K562 treated with DMSO at 1 percent for 4 hours (cell line): ENCODE measurements around the gene GPLD1. TPM values are rescaled to one million over a fixed set of nuclear protein-coding genes. Genes with fewer than 3 reads are reported as not detected.

Experiments
- total RNA-seq: library from RNA; unstranded; fragments of 300-600 nt; gene quantifications from 2 replicates; pipeline ENCODE4 v1.2.3, GENCODE V29; 2022; ENCODE audit not compliant: insufficient read depth

The GPLD1 gene
- 0.44 and 0.46 TPM in 2 replicates for total RNA-seq

GRCh38 chr6:24489470-24489869 is at the start of gene GPLD1:
GPLD1 (minus strand) TSS chr6:24489578; CDS start chr6:24489511, 67 bp downstream.

GRCh38 chr6:24494821-24495795 is 5.7 kb upstream of the GPLD1 start, which contains the start of gene ALDH5A1:
ALDH5A1 (plus strand) TSS chr6:24494969; CDS start chr6:24494997, 28 bp downstream.

GRCh38 chr6:24402697-24403500 is 86.5 kb downstream of the GPLD1 start, which contains the start of gene MRS2:
MRS2 (plus strand) TSS chr6:24402936; CDS start chr6:24403047, 111 bp downstream.

Other genes with a start within 250 kb of the GPLD1 start
- not detected in 2 replicates for gene DCDC2, start 131.5 kb downstream of the GPLD1 start, total RNA-seq
- 22.6 and 24.4 TPM in 2 replicates for gene MRS2, start 86.6 kb downstream of the GPLD1 start, total RNA-seq
- 5.2 and 7.4 TPM in 2 replicates for gene ALDH5A1, start 5.4 kb upstream of the GPLD1 start, total RNA-seq
- gene KIAA0319, start 156.6 kb upstream of the GPLD1 start, total RNA-seq = not detected in 2 replicates
- 29.3 and 32.2 TPM in 2 replicates for gene TDP2, start 177.3 kb upstream of the GPLD1 start, total RNA-seq
- gene ACOT13, start 177.5 kb upstream of the GPLD1 start, total RNA-seq = 14.2 and 17.3 TPM in 2 replicates
- 58.3 and 62.6 TPM in 2 replicates for gene C6orf62, start 229.6 kb upstream of the GPLD1 start, total RNA-seq